Measurements from ENCODE around the gene NCAM2.

NCAM2 gene

DNA sequence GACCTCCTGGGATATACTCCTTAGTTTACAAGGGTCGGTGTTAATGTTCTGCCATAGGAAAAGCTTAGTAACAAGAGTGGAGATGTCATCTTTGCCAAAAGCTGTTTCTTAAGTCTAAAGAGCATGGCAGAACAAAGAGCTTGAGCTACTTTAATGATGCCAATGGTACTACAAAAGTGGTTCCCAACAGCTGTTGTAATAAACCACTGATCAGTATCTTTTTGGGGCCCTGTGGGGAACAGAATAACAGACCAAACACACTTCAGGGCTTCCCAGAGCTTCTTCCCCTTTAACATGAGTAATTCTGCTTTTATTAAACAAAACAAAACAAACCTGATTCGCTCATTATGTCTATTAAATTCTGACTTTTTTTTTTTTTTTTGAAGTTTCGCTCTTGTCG is 116.3 kb downstream of the NCAM2 start:
- no peak overlapping the region for H3K9ac ChIP-seq (ENCODE audit: low read depth, low read length, poor library complexity, severe bottlenecking)
- no peaks in the 10 kb centered on the region for H3F3A ChIP-seq (ENCODE audit: low read depth)
- no peaks in the 10 kb centered on the region for H3K9me2 ChIP-seq (replicated peaks; ENCODE audit: low read depth, low read length)
- TF ChIP-seq CTCF (conservative IDR thresholded peaks at IDR 0.05; ENCODE audit: low read length) (no peak), EZH2phosphoT487 (IDR thresholded peaks at IDR 0.05; ENCODE audit: borderline replicate concordance) (no peak)
- H3K4me2 ChIP-seq (ENCODE audit: low read depth, low read length, poor library complexity, severe bottlenecking), result no peak overlapping the region
- H3K9me3 ChIP-seq (ENCODE audit: insufficient read depth, low read depth, low read length), result no peaks in the 10 kb centered on the region
- no peaks in the 10 kb centered on the region for H4K20me1 ChIP-seq (ENCODE audit: insufficient read depth, low read length, poor library complexity, severe bottlenecking)
- H2AFZ ChIP-seq (ENCODE audit: low read length), result no peak overlapping the region
- no peaks in the 10 kb centered on the region for H3K79me2 ChIP-seq (ENCODE audit: insufficient read depth, low read length)
- H3K27me3 ChIP-seq (ENCODE audit: insufficient read depth, low read length, poor library complexity, severe bottlenecking), result no peaks in the 10 kb centered on the region
- no peak overlapping the region for H3K4me3 ChIP-seq (ENCODE audit: low read length, poor library complexity, severe bottlenecking)
- H3K4me1 ChIP-seq (ENCODE audit: insufficient read depth, low read length, poor library complexity, severe bottlenecking), result no peaks in the 10 kb centered on the region
- H3K36me3 ChIP-seq (ENCODE audit: insufficient read depth, low read length), result no peaks in the 10 kb centered on the region

DNA sequence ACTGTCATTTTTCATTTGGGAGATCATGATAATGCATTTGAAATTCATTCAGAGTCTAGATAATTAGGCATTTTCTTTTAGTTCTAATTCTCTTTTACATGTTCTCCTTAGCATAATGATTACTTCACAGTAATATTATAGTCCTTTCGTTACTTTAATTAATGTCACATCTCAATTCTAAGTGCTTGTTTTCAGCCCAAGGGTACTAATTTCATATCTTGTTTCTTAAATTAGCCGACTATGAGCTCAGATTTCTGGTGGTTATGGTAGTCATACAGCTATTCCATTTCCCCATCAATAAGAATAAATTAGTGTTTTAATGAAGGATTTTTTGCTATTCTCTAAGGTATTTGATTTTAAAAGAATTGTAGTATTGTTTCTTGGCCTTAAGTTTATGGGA is 120.9 kb downstream of the NCAM2 start:
- no peaks in the 10 kb centered on the region for H3K36me3 ChIP-seq (ENCODE audit: insufficient read depth, low read length)
- H3K9ac ChIP-seq (ENCODE audit: low read depth, low read length, poor library complexity, severe bottlenecking), result no peak overlapping the region
- no peak overlapping the region for H2AFZ ChIP-seq (ENCODE audit: low read length)
- no peaks in the 10 kb centered on the region for H3F3A ChIP-seq (ENCODE audit: low read depth)
- H4K20me1 ChIP-seq (ENCODE audit: insufficient read depth, low read length, poor library complexity, severe bottlenecking), result no peaks in the 10 kb centered on the region
- H3K79me2 ChIP-seq (ENCODE audit: insufficient read depth, low read length), result no peaks in the 10 kb centered on the region
- no peaks in the 10 kb centered on the region for H3K9me2 ChIP-seq (replicated peaks; ENCODE audit: low read depth, low read length)
- no peak overlapping the region for H3K4me3 ChIP-seq (ENCODE audit: low read length, poor library complexity, severe bottlenecking)
- H3K4me2 ChIP-seq (ENCODE audit: low read depth, low read length, poor library complexity, severe bottlenecking), result no peak overlapping the region
- TF ChIP-seq EZH2phosphoT487 (IDR thresholded peaks at IDR 0.05; ENCODE audit: borderline replicate concordance) (no peak), CTCF (conservative IDR thresholded peaks at IDR 0.05; ENCODE audit: low read length) (no peak)
- H3K27me3 ChIP-seq (ENCODE audit: insufficient read depth, low read length, poor library complexity, severe bottlenecking), result no peaks in the 10 kb centered on the region
- H3K9me3 ChIP-seq (ENCODE audit: insufficient read depth, low read depth, low read length), result no peaks in the 10 kb centered on the region
- no peaks in the 10 kb centered on the region for H3K4me1 ChIP-seq (ENCODE audit: insufficient read depth, low read length, poor library complexity, severe bottlenecking)

GRCh38 chr21:21122680-21123079 is 124.5 kb downstream of the NCAM2 start:
- no peaks in the 10 kb centered on the region for H3K36me3 ChIP-seq (ENCODE audit: insufficient read depth, low read length)
- H3K9me2 ChIP-seq (replicated peaks; ENCODE audit: low read depth, low read length), result no peaks in the 10 kb centered on the region
- H3F3A ChIP-seq (ENCODE audit: low read depth), result no peaks in the 10 kb centered on the region
- no peaks in the 10 kb centered on the region for H3K27me3 ChIP-seq (ENCODE audit: insufficient read depth, low read length, poor library complexity, severe bottlenecking)
- TF ChIP-seq EZH2phosphoT487 (IDR thresholded peaks at IDR 0.05; ENCODE audit: borderline replicate concordance), result no peak
- no peak for TF ChIP-seq CTCF (conservative IDR thresholded peaks at IDR 0.05; ENCODE audit: low read length)
- H3K9ac ChIP-seq (ENCODE audit: low read depth, low read length, poor library complexity, severe bottlenecking), result no peak overlapping the region
- no peak overlapping the region for H3K4me2 ChIP-seq (ENCODE audit: low read depth, low read length, poor library complexity, severe bottlenecking)
- no peak overlapping the region for H3K4me3 ChIP-seq (ENCODE audit: low read length, poor library complexity, severe bottlenecking)
- no peaks in the 10 kb centered on the region for H3K4me1 ChIP-seq (ENCODE audit: insufficient read depth, low read length, poor library complexity, severe bottlenecking)
- H3K9me3 ChIP-seq (ENCODE audit: insufficient read depth, low read depth, low read length), result no peaks in the 10 kb centered on the region
- H3K79me2 ChIP-seq (ENCODE audit: insufficient read depth, low read length), result no peaks in the 10 kb centered on the region
- no peaks in the 10 kb centered on the region for H4K20me1 ChIP-seq (ENCODE audit: insufficient read depth, low read length, poor library complexity, severe bottlenecking)
- no peak overlapping the region for H2AFZ ChIP-seq (ENCODE audit: low read length)

All from Loucy (cell line).